Spleen (tissue), 7 donors: ENCODE measurements around the gene CDC14B.

Experiments used
- CTCF ChIP-seq, 11 experiments: fragments of 200-600 bp in 7 of 11; fragments of 450-650 bp in 4 of 11; sonication (generic) in 4 of 11; IDR thresholded peaks in 8 of 11; conservative IDR thresholded peaks in 3 of 11; 1 replicate in 7 of 11; 2 replicates in 4 of 11; pipeline versions ENCODE4 v1.4.0 to v1.8.0; 2016 to 2021; ENCODE audit warnings: antibody characterized with exemption in 11 of 11, inconsistent platforms in 4 of 11, mild to moderate bottlenecking in 1 of 11
- POLR2A ChIP-seq, 3 donors: fragments of 450-650 bp; IDR thresholded peaks; one replicate each; pipeline ENCODE4 v1.5.1; 2017; ENCODE audit warnings: antibody characterized with exemption in 3 of 3, mild to moderate bottlenecking in 1 of 3
- POLR2AphosphoS5 ChIP-seq, 3 donors: sonication (generic); formaldehyde crosslinking; IDR thresholded peaks; one replicate each; pipeline ENCODE4 v1.5.1; 2017; ENCODE audit warnings: antibody characterized with exemption in 3 of 3
- donor health status: DM: no; HTN: no; CAD: no; lungs with moderate emphysema.
- donor health status: DM: no; HTN: no; CAD: no.
- donor health status: DM: no; HTN: no; CAD: no.

GRCh38 chr9:96651626-96652025, 32.0 kb upstream of the CDC14B start:
- peak in 6 of 11 experiments; percentile 7 to 45 (median 16) for TF ChIP-seq CTCF (IDR thresholded peaks at IDR 0.05 in 8 of 11, conservative IDR thresholded peaks at IDR 0.05 in 3 of 11)
- TF ChIP-seq POLR2AphosphoS5 (IDR thresholded peaks at IDR 0.05) = no peak
- no peak for TF ChIP-seq POLR2A (IDR thresholded peaks at IDR 0.05)
